ENCODE results near the gene CREB5. TPM values are rescaled to one million over a fixed set of nuclear protein-coding genes. Genes with fewer than 3 reads are reported as not detected.

CREB5 gene
- total RNA-seq, 4 donors from 2014 or later, result 6.6 to 18.6 (median 12.6) TPM

DNA sequence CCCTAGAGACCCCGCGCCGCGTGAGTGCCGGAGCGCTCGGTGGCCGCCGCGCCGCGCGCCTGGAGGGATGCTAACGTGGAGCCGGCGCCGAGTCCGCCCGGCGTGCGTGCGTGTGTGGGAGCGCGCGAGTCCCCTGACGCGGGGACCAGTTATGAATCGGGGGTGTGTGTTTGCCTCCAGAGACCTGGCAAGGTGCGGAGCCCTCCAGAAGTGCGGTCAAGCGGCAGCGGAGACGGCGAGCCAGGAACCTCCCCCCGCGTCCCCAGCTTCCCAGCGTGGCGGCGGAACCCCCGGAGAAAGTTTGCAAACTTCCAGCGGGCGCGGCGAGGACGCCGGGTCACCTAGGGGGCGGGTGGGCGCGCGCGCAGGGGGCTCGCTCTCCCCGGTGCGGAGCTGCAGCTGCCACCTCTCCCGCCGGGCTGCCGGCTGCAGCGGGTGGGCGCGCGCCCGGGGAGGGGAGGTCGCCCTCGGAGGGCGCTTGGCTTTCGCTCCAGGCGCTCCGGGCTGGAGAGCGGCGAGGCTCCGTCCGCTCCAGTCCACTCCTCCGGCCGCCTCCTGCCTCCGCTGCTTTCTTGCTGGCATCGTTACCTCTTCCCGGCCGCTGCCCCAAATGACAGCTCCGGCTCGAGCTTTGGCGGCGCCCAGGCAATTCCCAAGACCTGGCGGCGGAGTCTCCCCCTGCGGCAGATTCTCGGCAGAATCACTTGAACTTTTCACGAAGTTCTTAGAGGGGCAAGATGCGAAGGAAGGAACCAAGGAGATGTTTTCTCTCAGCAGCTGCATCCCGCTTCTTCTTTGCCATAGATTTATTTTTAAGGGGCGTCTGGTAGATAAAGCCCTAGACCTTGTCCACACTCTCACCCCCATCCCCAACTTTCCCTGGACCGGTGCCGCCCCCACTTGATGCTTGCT lies 2.3 kb upstream of the CREB5 start:
- no peak for TF ChIP-seq EP300 (IDR thresholded peaks at IDR 0.05)
- TF ChIP-seq POLR2AphosphoS5 (IDR thresholded peaks at IDR 0.05), result peak in 1 of 2 donors; percentile 27
- intact Hi-C loops (cut with DNase I), result loop anchor here (5.0 kb wide), 1 partner anchor 272 kb away; no protein-coding TSS in a partner anchor
- peak overlapping the region; percentile 65 to 85 (median 76) for H3K4me3 ChIP-seq
- H3K27ac ChIP-seq (replicated peaks in 1 of 4), result peak overlapping the region; percentile 91 to 93 (median 92)
- H3K36me3 ChIP-seq, result no peaks in the 10 kb centered on the region
- H3K4me1 ChIP-seq, result peaks cover 29 to 57% (median 49%) of the 10 kb centered on the region in 4 donors
- no peaks in the 10 kb centered on the region for H3K9me3 ChIP-seq
- no peaks in the 10 kb centered on the region for H3K27me3 ChIP-seq
- WGBS, result under 1% methylated on average over 21 of the region's 92 CpGs
- DNase-seq (ENCODE audit: extremely low spot score), result no peak

DNA sequence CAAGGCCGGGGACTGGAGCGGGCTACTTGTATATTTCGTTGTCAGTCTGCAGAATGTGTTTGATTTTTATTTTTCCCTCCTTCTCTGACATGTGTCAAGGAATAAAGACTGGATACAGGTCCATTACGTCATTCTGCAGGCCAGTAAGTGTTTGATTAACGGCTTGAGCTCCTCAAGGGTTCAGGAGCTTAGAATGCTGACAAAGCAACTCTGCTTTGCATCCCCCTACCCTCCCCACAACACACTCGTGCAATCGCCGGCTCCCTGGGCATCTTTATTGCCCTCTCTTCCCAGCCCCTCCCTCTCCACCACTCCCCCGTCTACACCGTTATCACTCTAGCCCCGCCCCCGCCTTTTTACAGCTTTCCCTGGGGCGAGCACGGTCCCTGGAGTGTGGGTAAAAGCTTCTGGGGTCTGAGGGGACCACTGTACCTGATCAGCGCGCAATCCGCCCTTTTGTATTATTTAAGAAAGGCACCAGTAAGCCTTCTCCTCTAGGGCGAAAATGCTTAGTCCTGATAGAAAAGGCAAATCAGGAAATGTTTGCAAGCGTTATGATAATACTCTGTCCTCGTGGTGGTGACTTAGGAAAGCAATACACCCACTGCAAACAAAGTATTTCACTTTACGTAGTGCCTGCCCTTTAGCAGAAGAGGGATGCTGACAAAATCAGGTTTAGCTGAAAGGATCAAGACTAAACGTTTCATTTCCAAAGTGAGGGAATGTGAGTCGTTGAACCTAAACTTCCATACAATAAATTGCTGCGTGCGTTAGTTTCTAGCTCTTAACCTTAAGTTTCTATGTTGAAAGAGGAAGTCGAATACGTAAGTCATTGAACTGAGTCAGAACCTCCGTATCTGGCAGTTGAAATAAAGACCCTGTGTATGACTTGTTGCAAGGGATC lies 1.4 kb upstream of the CREB5 start:
- Histone ChIP-seq H3K4me3 (peak overlapping the region; percentile 65 to 85 (median 76)), H3K27ac (replicated peaks in 1 of 4) (peak overlapping the region; percentile 91 to 93 (median 92)), H3K27me3 (no peaks in the 10 kb centered on the region), H3K9me3 (no peaks in the 10 kb centered on the region), H3K36me3 (no peaks in the 10 kb centered on the region), H3K4me1 (peaks cover 29 to 56% (median 49%) of the 10 kb centered on the region in 4 donors)
- WGBS, result under 1% methylated on average over 28 of the region's 28 CpGs
- TF ChIP-seq, protein P1, sequence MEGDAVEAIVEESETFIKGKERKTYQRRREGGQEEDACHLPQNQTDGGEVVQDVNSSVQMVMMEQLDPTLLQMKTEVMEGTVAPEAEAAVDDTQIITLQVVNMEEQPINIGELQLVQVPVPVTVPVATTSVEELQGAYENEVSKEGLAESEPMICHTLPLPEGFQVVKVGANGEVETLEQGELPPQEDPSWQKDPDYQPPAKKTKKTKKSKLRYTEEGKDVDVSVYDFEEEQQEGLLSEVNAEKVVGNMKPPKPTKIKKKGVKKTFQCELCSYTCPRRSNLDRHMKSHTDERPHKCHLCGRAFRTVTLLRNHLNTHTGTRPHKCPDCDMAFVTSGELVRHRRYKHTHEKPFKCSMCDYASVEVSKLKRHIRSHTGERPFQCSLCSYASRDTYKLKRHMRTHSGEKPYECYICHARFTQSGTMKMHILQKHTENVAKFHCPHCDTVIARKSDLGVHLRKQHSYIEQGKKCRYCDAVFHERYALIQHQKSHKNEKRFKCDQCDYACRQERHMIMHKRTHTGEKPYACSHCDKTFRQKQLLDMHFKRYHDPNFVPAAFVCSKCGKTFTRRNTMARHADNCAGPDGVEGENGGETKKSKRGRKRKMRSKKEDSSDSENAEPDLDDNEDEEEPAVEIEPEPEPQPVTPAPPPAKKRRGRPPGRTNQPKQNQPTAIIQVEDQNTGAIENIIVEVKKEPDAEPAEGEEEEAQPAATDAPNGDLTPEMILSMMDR (IDR thresholded peaks at IDR 0.05), result no peak
- TF ChIP-seq EP300 (IDR thresholded peaks at IDR 0.05) (no peak), POLR2A (IDR thresholded peaks at IDR 0.05; ENCODE audit: low read depth) (peak; percentile 6), POLR2AphosphoS5 (IDR thresholded peaks at IDR 0.05) (peak in 1 of 2 donors; percentile 72)
- DNase-seq (ENCODE audit: extremely low spot score), result no peak
- intact Hi-C loops (cut with DNase I), result no loop called here

DNA sequence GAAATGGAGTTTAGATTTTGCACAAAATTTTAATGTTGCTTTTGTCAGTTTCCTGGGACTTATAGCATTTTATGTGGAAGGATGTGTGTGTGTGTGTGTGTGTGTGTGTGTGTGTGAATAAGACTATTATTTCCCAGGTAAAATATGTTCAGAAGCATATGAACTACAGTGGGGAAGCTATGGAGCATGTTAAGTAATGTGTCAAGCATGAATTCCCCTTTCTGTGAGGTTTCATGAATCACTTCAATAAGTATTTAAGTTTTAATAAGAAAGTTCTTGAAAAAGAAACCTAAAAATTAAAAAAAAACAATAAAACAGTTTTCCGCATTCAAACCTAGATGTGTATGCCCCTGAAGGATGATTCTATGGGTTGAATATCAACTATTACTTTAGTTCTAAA lies 693 bp downstream of the CREB5 start:
- DNase-seq (ENCODE audit: extremely low spot score), result no peak
- intact Hi-C loops (cut with DNase I), result no loop called here
- no peak overlapping the region for H3K27ac ChIP-seq (replicated peaks in 1 of 4)
- no peaks in the 10 kb centered on the region for H3K9me3 ChIP-seq
- H3K27me3 ChIP-seq, result no peaks in the 10 kb centered on the region
- WGBS, result 91% methylated on average over 1 of the region's 1 CpG
- no peak for TF ChIP-seq EP300 (IDR thresholded peaks at IDR 0.05)
- TF ChIP-seq, protein P1 (IDR thresholded peaks at IDR 0.05), result no peak
- no peak for TF ChIP-seq POLR2AphosphoS5 (IDR thresholded peaks at IDR 0.05)
- no peak for TF ChIP-seq POLR2A (IDR thresholded peaks at IDR 0.05; ENCODE audit: low read depth)
- H3K4me3 ChIP-seq, result no peak overlapping the region
- no peaks in the 10 kb centered on the region for H3K36me3 ChIP-seq
- H3K4me1 ChIP-seq, result peaks cover 22 to 49% (median 44%) of the 10 kb centered on the region in 4 donors

DNA sequence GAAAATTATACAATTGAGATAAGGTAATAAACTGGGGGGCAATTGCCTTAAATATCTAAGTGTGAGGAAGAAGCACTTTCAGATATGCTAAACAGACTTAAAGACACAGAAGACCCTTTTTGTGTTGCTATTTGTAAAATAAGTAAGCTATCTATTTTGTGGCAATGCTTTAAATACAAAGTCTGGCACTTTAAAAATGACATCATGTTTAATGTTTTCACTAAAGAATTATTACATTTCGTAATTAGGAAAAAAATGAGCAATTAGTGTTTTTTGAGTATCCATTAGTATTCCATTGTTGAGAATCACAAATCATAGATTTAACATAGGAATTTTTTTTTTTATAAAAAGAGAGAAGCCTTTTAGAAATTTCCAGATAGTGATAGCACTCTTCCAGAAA lies 2.1 kb downstream of the CREB5 start:
- Histone ChIP-seq H3K4me3 (no peak overlapping the region), H3K9me3 (no peaks in the 10 kb centered on the region), H3K27me3 (no peaks in the 10 kb centered on the region), H3K27ac (replicated peaks in 1 of 4) (no peak overlapping the region), H3K4me1 (peaks cover 25 to 52% (median 45%) of the 10 kb centered on the region in 4 donors), H3K36me3 (no peaks in the 10 kb centered on the region)
- intact Hi-C loops (cut with DNase I), result no loop called here
- WGBS, result 79% methylated on average over 1 of the region's 1 CpG
- TF ChIP-seq POLR2AphosphoS5 (IDR thresholded peaks at IDR 0.05) (no peak), POLR2A (IDR thresholded peaks at IDR 0.05; ENCODE audit: low read depth) (no peak), EP300 (IDR thresholded peaks at IDR 0.05) (no peak)
- TF ChIP-seq, protein P1 (IDR thresholded peaks at IDR 0.05), result no peak
- DNase-seq (ENCODE audit: extremely low spot score), result no peak

Data from esophagus muscularis mucosa (tissue), 4 donors.